ENCODE results near the gene DHRSX.
"Not testable (repeated sequence)": the region's sequence is repeated elsewhere in the genome, so short reads cannot be mapped to it uniquely, and the experiment has no call there.

Gene DHRSX

GRCh38 chrX:2317527-2318055 is 183.2 kb downstream of the DHRSX start:
- H3K4me3 ChIP-seq (ENCODE audit: low read depth, low read length), result no peak overlapping the region
- POLR2A ChIA-PET, result no interaction called here
- no peak for DNase-seq (ENCODE audit: low read depth, low spot score)
- CTCF ChIA-PET, result no interaction called here
- no peak for TF ChIP-seq CTCF (IDR thresholded peaks at IDR 0.05; ENCODE audit: insufficient read depth, low read length, missing control alignments)

GRCh38 chrX:2316534-2316933 is 184.2 kb downstream of the DHRSX start:
- TF ChIP-seq CTCF (IDR thresholded peaks at IDR 0.05; ENCODE audit: insufficient read depth, low read length, missing control alignments), result no peak
- H3K4me3 ChIP-seq (ENCODE audit: low read depth, low read length), result no peak overlapping the region
- DNase-seq (ENCODE audit: low read depth, low spot score), result no peak
- ChIA-PET CTCF (no interaction called here), POLR2A (no interaction called here)

GRCh38 chrX:2315434-2315833 is 185.3 kb downstream of the DHRSX start:
- POLR2A ChIA-PET, result no interaction called here
- no peak for DNase-seq (ENCODE audit: low read depth, low spot score)
- CTCF ChIA-PET, result no interaction called here
- TF ChIP-seq CTCF (IDR thresholded peaks at IDR 0.05; ENCODE audit: insufficient read depth, low read length, missing control alignments), result no peak
- no peak overlapping the region for H3K4me3 ChIP-seq (ENCODE audit: low read depth, low read length)

- H3K4me3 ChIP-seq (ENCODE audit: low read depth, low read length), result no peak overlapping the region
- no peak for DNase-seq (ENCODE audit: low read depth, low spot score)
- ChIA-PET CTCF (no interaction called here), POLR2A (no interaction called here)
- no peak for TF ChIP-seq CTCF (IDR thresholded peaks at IDR 0.05; ENCODE audit: insufficient read depth, low read length, missing control alignments)
Observed at GRCh38 chrX:2314831-2315365, 185.9 kb downstream of the DHRSX start.

- no peak for DNase-seq (ENCODE audit: low read depth, low spot score)
- no peak overlapping the region for H3K4me3 ChIP-seq (ENCODE audit: low read depth, low read length)
- POLR2A ChIA-PET, result no interaction called here
- no peak for TF ChIP-seq CTCF (IDR thresholded peaks at IDR 0.05; ENCODE audit: insufficient read depth, low read length, missing control alignments)
- CTCF ChIA-PET, result no interaction called here
Observed at GRCh38 chrX:2313864-2314640, 186.7 kb downstream of the DHRSX start.

GRCh38 chrX:2312061-2312591 is 188.7 kb downstream of the DHRSX start:
- CTCF ChIA-PET; POLR2A ChIA-PET; H3K4me3 ChIP-seq (ENCODE audit: low read depth, low read length); DNase-seq (ENCODE audit: low read depth, low spot score): not testable (repeated sequence)
